ENCODE results near the gene BEND4.

DNA sequence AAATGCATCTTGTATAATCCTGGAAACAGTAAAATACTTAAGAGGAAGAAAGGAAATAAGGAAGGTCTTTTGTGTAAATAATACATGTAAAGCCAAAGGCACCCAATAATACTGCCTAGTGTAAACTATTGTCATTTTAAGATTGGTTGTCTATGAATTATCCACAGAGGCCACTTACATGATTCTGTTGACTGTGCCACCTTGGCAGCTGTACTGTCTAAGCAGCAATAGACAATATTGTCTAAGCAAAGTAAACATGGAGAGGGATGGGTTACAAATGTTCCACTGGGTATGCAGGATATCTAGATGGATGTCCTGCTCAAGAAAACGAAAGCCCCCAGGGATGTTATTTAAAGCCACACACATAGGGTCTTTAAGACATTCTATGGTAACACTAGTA is 19.4 kb downstream of the BEND4 start:
- TF ChIP-seq CTCF (IDR thresholded peaks at IDR 0.05; ENCODE audit: low read depth, low read length, poor library complexity, severe bottlenecking) (no peak), EZH2phosphoT487 (IDR thresholded peaks at IDR 0.05; ENCODE audit: borderline replicate concordance, low read length) (no peak)

All from DOHH2 (cell line).